ENCODE measurements around the gene CLCN7.

Gene CLCN7

GRCh38 chr16:1474796-1475551, at the start of gene CLCN7:
Gene CLCN7 (minus strand): TSS chr16:1475028. CDS start chr16:1474974, 54 bp downstream.
- H3K4me1 ChIP-seq (ENCODE audit: insufficient read depth, poor library complexity, severe bottlenecking) = no peaks in the 10 kb centered on the region
- TF ChIP-seq CTCF (IDR thresholded peaks at IDR 0.05; ENCODE audit: poor library complexity, severe bottlenecking) = no peak
- peak within 1 kb of the TSS; percentile 30 for H3K27ac ChIP-seq (ENCODE audit: poor library complexity, severe bottlenecking)

GRCh38 chr16:1524366-1524765, 49.5 kb upstream of the CLCN7 start:
- no peaks in the 10 kb centered on the region for H3K9me3 ChIP-seq (ENCODE audit: severe bottlenecking)
- no peak for ATAC-seq (ENCODE audit: low read depth)
- H3K27ac ChIP-seq (ENCODE audit: poor library complexity, severe bottlenecking) = no peak overlapping the region
- TF ChIP-seq CTCF (IDR thresholded peaks at IDR 0.05; ENCODE audit: poor library complexity, severe bottlenecking) = no peak
- no peaks in the 10 kb centered on the region for H3K36me3 ChIP-seq (ENCODE audit: low read depth)
- no peaks in the 10 kb centered on the region for H3K4me1 ChIP-seq (ENCODE audit: insufficient read depth, poor library complexity, severe bottlenecking)
- no peak for DNase-seq (ENCODE audit: low spot score)
- no peaks in the 10 kb centered on the region for H3K27me3 ChIP-seq (ENCODE audit: insufficient read depth, poor library complexity, severe bottlenecking)
- no peak overlapping the region for H3K4me3 ChIP-seq (ENCODE audit: severe bottlenecking)

More at GRCh38 chr16:1474796-1475551, at the start of gene CLCN7:
- peak within 1 kb of the TSS; percentile 71 for H3K4me3 ChIP-seq (ENCODE audit: severe bottlenecking)
- ATAC-seq (ENCODE audit: low read depth) (peak; percentile 66), DNase-seq (ENCODE audit: low spot score) (peak; percentile 81)
- H3K36me3 ChIP-seq (ENCODE audit: low read depth) = no peaks in the 10 kb centered on the region
- no peaks in the 10 kb centered on the region for H3K27me3 ChIP-seq (ENCODE audit: insufficient read depth, poor library complexity, severe bottlenecking)
- peaks cover 3% of the 10 kb centered on the region for H3K9me3 ChIP-seq (ENCODE audit: severe bottlenecking)

GRCh38 chr16:1523581-1524245, 48.9 kb upstream of the CLCN7 start:
- no peak overlapping the region for H3K4me3 ChIP-seq (ENCODE audit: severe bottlenecking)
- no peaks in the 10 kb centered on the region for H3K36me3 ChIP-seq (ENCODE audit: low read depth)
- no peak for ATAC-seq (ENCODE audit: low read depth)
- DNase-seq (ENCODE audit: low spot score) = no peak
- no peak overlapping the region for H3K27ac ChIP-seq (ENCODE audit: poor library complexity, severe bottlenecking)
- no peaks in the 10 kb centered on the region for H3K9me3 ChIP-seq (ENCODE audit: severe bottlenecking)
- H3K4me1 ChIP-seq (ENCODE audit: insufficient read depth, poor library complexity, severe bottlenecking) = no peaks in the 10 kb centered on the region
- H3K27me3 ChIP-seq (ENCODE audit: insufficient read depth, poor library complexity, severe bottlenecking) = no peaks in the 10 kb centered on the region
- no peak for TF ChIP-seq CTCF (IDR thresholded peaks at IDR 0.05; ENCODE audit: poor library complexity, severe bottlenecking)

- ATAC-seq (ENCODE audit: low read depth) = no peak
- Histone ChIP-seq H3K4me3 (ENCODE audit: severe bottlenecking) (no peak overlapping the region), H3K27me3 (ENCODE audit: insufficient read depth, poor library complexity, severe bottlenecking) (no peaks in the 10 kb centered on the region), H3K27ac (ENCODE audit: poor library complexity, severe bottlenecking) (no peak overlapping the region), H3K4me1 (ENCODE audit: insufficient read depth, poor library complexity, severe bottlenecking) (no peaks in the 10 kb centered on the region), H3K9me3 (ENCODE audit: severe bottlenecking) (no peaks in the 10 kb centered on the region), H3K36me3 (ENCODE audit: low read depth) (no peaks in the 10 kb centered on the region)
- TF ChIP-seq CTCF (IDR thresholded peaks at IDR 0.05; ENCODE audit: poor library complexity, severe bottlenecking) = no peak
- DNase-seq (ENCODE audit: low spot score) = no peak
Measured at GRCh38 chr16:1520461-1520860, 45.6 kb upstream of the CLCN7 start.

- H3K27me3 ChIP-seq (ENCODE audit: insufficient read depth, poor library complexity, severe bottlenecking) = no peaks in the 10 kb centered on the region
- no peak for ATAC-seq (ENCODE audit: low read depth)
- DNase-seq (ENCODE audit: low spot score) = no peak
- H3K36me3 ChIP-seq (ENCODE audit: low read depth) = no peaks in the 10 kb centered on the region
- no peak overlapping the region for H3K27ac ChIP-seq (ENCODE audit: poor library complexity, severe bottlenecking)
- TF ChIP-seq CTCF (IDR thresholded peaks at IDR 0.05; ENCODE audit: poor library complexity, severe bottlenecking) = no peak
- no peak overlapping the region for H3K4me3 ChIP-seq (ENCODE audit: severe bottlenecking)
- no peaks in the 10 kb centered on the region for H3K9me3 ChIP-seq (ENCODE audit: severe bottlenecking)
- no peaks in the 10 kb centered on the region for H3K4me1 ChIP-seq (ENCODE audit: insufficient read depth, poor library complexity, severe bottlenecking)
Measured at GRCh38 chr16:1519831-1520230, 45.0 kb upstream of the CLCN7 start.

Measured in RWPE2 (cell line).